IMR-90 (cell line): Measurements from ENCODE around the gene EPHA5. TPM values are rescaled to one million over a fixed set of nuclear protein-coding genes. Genes with fewer than 3 reads are reported as not detected.

ENCODE experiments used
- ATAC-seq: fragments of 200-7000 bp; cut with Tn5 transposase; 2 replicates; pipeline ENCODE4 v1.9.1; 2020; ENCODE audit warnings: low read depth, mild to moderate bottlenecking, moderate library complexity
- BruUV-seq: library from RNA; stranded (reverse); fragments of 400-500 nt; replicated peaks from 2 replicates; lab custom pipeline; 2021; lab: Mats Ljungman, UMichigan
- CTCF ChIA-PET: fragments of 300-600 bp; formaldehyde crosslinking; extraction: SDS; loops from one replicate; lab custom pipeline; 2021; ENCODE audit warnings: antibody characterized with exemption; lab: Yijun Ruan, JAX
- POLR2A ChIA-PET: fragments of 300-600 bp; sonication (Branson Sonifier 250); formaldehyde crosslinking; loops from one replicate; lab custom pipeline; 2022; ENCODE audit warnings: antibody characterized with exemption; ENCODE audit not compliant: unreplicated experiment; lab: Charles Lee
- DNase-seq: peaks from one replicate; pipeline ENCODE4 v3.0.0; 2013
- H2AFZ ChIP-seq: replicated peaks from 2 replicates; pipeline ENCODE3; 2013; ENCODE audit warnings: low read length, mild to moderate bottlenecking; ENCODE audit not compliant: poor library complexity
- H2AK5ac ChIP-seq: 2 replicates; pipeline ENCODE4 v1.6.1; 2013; ENCODE audit warnings: low read depth, low read length, inconsistent platforms
- H2AK9ac ChIP-seq: replicated peaks from 2 replicates; pipeline ENCODE3; 2013; ENCODE audit warnings: mild to moderate bottlenecking, low read depth, low read length, moderate library complexity; ENCODE audit not compliant: poor library complexity
- H2BK120ac ChIP-seq: 2 replicates; pipeline ENCODE4 v1.6.1; 2013; ENCODE audit warnings: low read depth, low read length, inconsistent platforms
- H2BK15ac ChIP-seq: 3 replicates; pipeline ENCODE4 v1.6.1; 2013; ENCODE audit warnings: low read depth, low read length, inconsistent platforms
- H2BK20ac ChIP-seq: 2 replicates; pipeline ENCODE4 v1.6.1; 2013; ENCODE audit warnings: low read depth, mild to moderate bottlenecking, inconsistent platforms, low read length, moderate library complexity
- H2BK5ac ChIP-seq: 2 replicates; pipeline ENCODE4 v1.6.1; 2013; ENCODE audit warnings: mild to moderate bottlenecking, low read depth, low read length, inconsistent platforms; ENCODE audit not compliant: poor library complexity, severe bottlenecking
- H3K14ac ChIP-seq: replicated peaks from 2 replicates; pipeline ENCODE4 v1.6.1; 2013; ENCODE audit warnings: low read depth, low read length, inconsistent platforms
- H3K18ac ChIP-seq: 2 replicates; pipeline ENCODE4 v1.6.1; 2013; ENCODE audit warnings: low read depth, low read length, control low read depth
- H3K23ac ChIP-seq: 2 replicates; pipeline ENCODE4 v1.6.1; 2013; ENCODE audit warnings: low read depth, low read length, inconsistent platforms
- H3K27ac ChIP-seq: 2 replicates; pipeline ENCODE4 v1.5.1; 2013; ENCODE audit warnings: mild to moderate bottlenecking, control low read depth, low read length; ENCODE audit not compliant: insufficient read depth
- H3K27me3 ChIP-seq: 2 replicates; pipeline ENCODE4 v1.6.1; 2013; ENCODE audit warnings: low read length; ENCODE audit not compliant: control insufficient read depth, insufficient read depth
- H3K36me3 ChIP-seq: 2 replicates; pipeline ENCODE4 v1.6.1; 2013; ENCODE audit warnings: low read length, mixed read lengths; ENCODE audit not compliant: control insufficient read depth, insufficient read depth
- H3K4ac ChIP-seq: 2 replicates; pipeline ENCODE4 v1.6.1; 2013; ENCODE audit warnings: low read depth, low read length, inconsistent platforms
- H3K4me1 ChIP-seq: 2 replicates; pipeline ENCODE4 v1.6.1; 2013; ENCODE audit warnings: low read length, mixed read lengths; ENCODE audit not compliant: control insufficient read depth, insufficient read depth
- H3K4me2 ChIP-seq: 2 replicates; pipeline ENCODE4 v1.6.1; 2013; ENCODE audit warnings: low read depth, mild to moderate bottlenecking, control low read depth, low read length, moderate library complexity
- H3K4me3 ChIP-seq: 2 replicates; pipeline ENCODE4 v1.5.1; 2013; ENCODE audit warnings: low read depth, mild to moderate bottlenecking, control low read depth, low read length, moderate library complexity; ENCODE audit not compliant: insufficient read depth
- H3K56ac ChIP-seq: 2 replicates; pipeline ENCODE4 v1.6.1; 2013; ENCODE audit warnings: low read length, inconsistent platforms; ENCODE audit not compliant: insufficient read depth; ENCODE audit errors: extremely low read depth
- H3K79me1 ChIP-seq, 2 experiments: 2 replicates each; pipeline ENCODE4 v1.6.1; 2013; ENCODE audit warnings: low read length in 2 of 2, inconsistent platforms in 1 of 2, low read depth in 1 of 2
- H3K9ac ChIP-seq: 2 replicates; pipeline ENCODE4 v1.6.1; 2013; ENCODE audit warnings: low read depth, low read length, control low read depth
- H3K9me1 ChIP-seq: 2 replicates; pipeline ENCODE4 v1.6.1; 2013; ENCODE audit warnings: low read length, inconsistent platforms; ENCODE audit not compliant: insufficient read depth
- H3K9me3 ChIP-seq: 2 replicates; pipeline ENCODE4 v1.6.1; 2013; ENCODE audit warnings: low read length; ENCODE audit not compliant: control insufficient read depth, insufficient read depth
- H4K20me1 ChIP-seq: 2 replicates; pipeline ENCODE4 v1.6.1; 2013; ENCODE audit warnings: low read length, inconsistent platforms; ENCODE audit not compliant: insufficient read depth
- H4K5ac ChIP-seq: 2 replicates; pipeline ENCODE4 v1.6.1; 2013; ENCODE audit warnings: mild to moderate bottlenecking, low read depth, low read length, control low read depth
- H4K8ac ChIP-seq, 2 experiments: 2 replicates each; pipeline ENCODE4 v1.6.1; 2013; ENCODE audit warnings: low read depth in 2 of 2, low read length in 2 of 2, control low read depth in 1 of 2, inconsistent platforms in 1 of 2
- H4K91ac ChIP-seq: 2 replicates; pipeline ENCODE4 v1.6.1; 2013; ENCODE audit warnings: low read depth, low read length, inconsistent platforms; ENCODE audit not compliant: insufficient read depth
- BHLHE40 ChIP-seq: fragments of 150-350 bp; IDR thresholded peaks from 2 replicates; pipeline ENCODE4 v1.6.1; 2016; ENCODE audit warnings: mild to moderate bottlenecking, low read depth, low read length
- CEBPB ChIP-seq: IDR thresholded peaks from 2 replicates; pipeline ENCODE4 v1.6.1; 2012; ENCODE audit warnings: low read depth, low read length, improper control_type of control experiment
- CHD1 ChIP-seq: IDR thresholded peaks from 2 replicates; pipeline ENCODE4 v1.6.1; 2012; ENCODE audit warnings: low read depth, low read length, improper control_type of control experiment
- CTCF ChIP-seq: conservative IDR thresholded peaks from 2 replicates; pipeline ENCODE4 v1.5.1; 2012; ENCODE audit warnings: mild to moderate bottlenecking, low read depth, low read length, improper control_type of control experiment
- FOS ChIP-seq: fragments of 150-350 bp; IDR thresholded peaks from 2 replicates; pipeline ENCODE4 v1.6.1; 2016; ENCODE audit warnings: low read depth, low read length
- MAFK ChIP-seq: IDR thresholded peaks from 2 replicates; pipeline ENCODE4 v1.6.1; 2012; ENCODE audit warnings: low read depth, low read length, improper control_type of control experiment
- MAZ ChIP-seq: IDR thresholded peaks from 2 replicates; pipeline ENCODE4 v1.6.1; 2012; ENCODE audit warnings: low read depth, mild to moderate bottlenecking, low read length, improper control_type of control experiment, moderate library complexity, borderline replicate concordance
- MXI1 ChIP-seq: IDR thresholded peaks from 2 replicates; pipeline ENCODE4 v1.6.1; 2012; ENCODE audit warnings: low read depth, mild to moderate bottlenecking, low read length, moderate library complexity, borderline replicate concordance
- NFE2L2 ChIP-seq: fragments of 150-350 bp; IDR thresholded peaks from 2 replicates; pipeline ENCODE4 v1.6.1; 2016; ENCODE audit warnings: low read depth, mild to moderate bottlenecking, low read length
- POLR2A ChIP-seq: IDR thresholded peaks from 2 replicates; pipeline ENCODE4 v1.6.1; 2012; ENCODE audit warnings: mild to moderate bottlenecking, low read depth, low read length
- RAD21 ChIP-seq: IDR thresholded peaks from 2 replicates; pipeline ENCODE4 v1.6.1; 2012; ENCODE audit warnings: low read length, improper control_type of control experiment
- RCOR1 ChIP-seq: IDR thresholded peaks from 2 replicates; pipeline ENCODE4 v1.6.1; 2012; ENCODE audit warnings: mild to moderate bottlenecking, low read length, improper control_type of control experiment; ENCODE audit not compliant: insufficient replicate concordance
- RFX5 ChIP-seq: IDR thresholded peaks from 2 replicates; pipeline ENCODE4 v1.8.0; 2012; ENCODE audit warnings: low read depth, mild to moderate bottlenecking, low read length, moderate library complexity
- SMC3 ChIP-seq: fragments of 150-350 bp; IDR thresholded peaks from 2 replicates; pipeline ENCODE4 v1.6.1; 2016; ENCODE audit warnings: low read depth, mild to moderate bottlenecking, antibody characterized with exemption, low read length, moderate library complexity
- USF2 ChIP-seq: fragments of 150-350 bp; IDR thresholded peaks from 2 replicates; pipeline ENCODE4 v1.6.1; 2017; ENCODE audit warnings: mild to moderate bottlenecking, antibody characterized with exemption, low read length, low read depth
- WGBS, 2 experiments: methylation state at CpG; one replicate each; pipeline versions ENCODE4 v1.1.5 to v1.1.7; 2013; ENCODE audit warnings: missing lambda C conversion rate in 2 of 2; ENCODE audit not compliant: insufficient read length in 1 of 2; ENCODE audit errors: extremely low coverage in 2 of 2; 5-methylcytosine and 5-hydroxymethylcytosine counted together
- dilution Hi-C: fragments of 300-500 bp; cut with HindIII; formaldehyde crosslinking; loops from one replicate; pipeline ENCODE4 v1.14.3; 2018; ENCODE audit warnings: low sequenced_read_pairs; ENCODE audit not compliant: unreplicated experiment
- in situ Hi-C: fragments of 300-500 bp; cut with MboI; formaldehyde crosslinking; loops from 3 replicates; pipeline ENCODE4 v1.14.3; 2019; ENCODE audit warnings: low sequenced_read_pairs, inconsistent platforms, mixed read lengths
- intact Hi-C: fragments of 100-400 bp; cut with micrococcal nuclease; formaldehyde crosslinking; loops from 2 replicates; pipeline ENCODE4 v1.10.0; 2022
- polyA plus RNA-seq, 3 experiments: library from polyadenylated mRNA; depleted of rRNA; stranded (reverse); fragments of >200 nt; gene quantifications; 2 replicates each; pipeline ENCODE4 v1.2.3, GENCODE V29; 2012; ENCODE audit warnings: low replicate concordance in 1 of 3
- total RNA-seq: library from RNA; depleted of rRNA; stranded (reverse); fragments of >200 nt; gene quantifications from 2 replicates; pipeline ENCODE4 v1.2.3, GENCODE V29; 2012
- TF ChIP-seq, protein P1 (sequence below): fragments of 150-350 bp; IDR thresholded peaks from 2 replicates; pipeline ENCODE4 v1.6.1; 2016; ENCODE audit warnings: low read depth, mild to moderate bottlenecking, low read length, moderate library complexity, borderline replicate concordance

Gene EPHA5
- total and polyA plus RNA-seq, 2 of the 4 experiments (the other 2 are of a cell fraction) = 0.07 to 0.18 TPM

GRCh38 chr4:65597697-65598096 lies 72.6 kb downstream of the EPHA5 start:
- Histone ChIP-seq H3K4ac (no peak overlapping the region), H3K23ac (no peak overlapping the region), H2BK15ac (no peak overlapping the region), H3K9ac (no peak overlapping the region), H4K8ac (no peak overlapping the region), H2AK9ac (no peak overlapping the region), H2AFZ (no peak overlapping the region), H3K56ac (no peak overlapping the region), H2BK120ac (no peak overlapping the region), H3K79me1 (no peaks in the 10 kb centered on the region), H4K5ac (no peak overlapping the region), H2AK5ac (no peak overlapping the region), H3K4me1 (no peaks in the 10 kb centered on the region), H3K9me1 (no peaks in the 10 kb centered on the region), H2BK5ac (no peak overlapping the region), H3K4me3 (no peak overlapping the region), H4K91ac (no peak overlapping the region), H3K27me3 (no peaks in the 10 kb centered on the region), H3K36me3 (no peaks in the 10 kb centered on the region), H3K27ac (no peak overlapping the region), H3K4me2 (no peak overlapping the region), H2BK20ac (no peak overlapping the region), H4K20me1 (no peaks in the 10 kb centered on the region), H3K9me3 (peaks cover 2% of the 10 kb centered on the region; the same call in 1 of the 2 replicates), H3K14ac (no peak overlapping the region), H3K18ac (no peak overlapping the region)
- no CpG with 5 or more reads among the region's 1 CpG for WGBS, 2 experiments
- DNase-seq (no peak), ATAC-seq (no peak)
- CTCF ChIA-PET = no interaction called here
- dilution Hi-C loops = no loop called here
- intact Hi-C loops = no loop called here
- in situ Hi-C loops = no loop called here
- TF ChIP-seq USF2 (no peak), POLR2A (no peak), NFE2L2 (no peak), RCOR1 (no peak), CTCF (no peak), BHLHE40 (no peak), FOS (no peak), MAZ (no peak), CHD1 (no peak), MXI1 (no peak), CEBPB (no peak), RFX5 (no peak), MAFK (no peak), RAD21 (no peak), SMC3 (no peak)
- TF ChIP-seq, protein P1, sequence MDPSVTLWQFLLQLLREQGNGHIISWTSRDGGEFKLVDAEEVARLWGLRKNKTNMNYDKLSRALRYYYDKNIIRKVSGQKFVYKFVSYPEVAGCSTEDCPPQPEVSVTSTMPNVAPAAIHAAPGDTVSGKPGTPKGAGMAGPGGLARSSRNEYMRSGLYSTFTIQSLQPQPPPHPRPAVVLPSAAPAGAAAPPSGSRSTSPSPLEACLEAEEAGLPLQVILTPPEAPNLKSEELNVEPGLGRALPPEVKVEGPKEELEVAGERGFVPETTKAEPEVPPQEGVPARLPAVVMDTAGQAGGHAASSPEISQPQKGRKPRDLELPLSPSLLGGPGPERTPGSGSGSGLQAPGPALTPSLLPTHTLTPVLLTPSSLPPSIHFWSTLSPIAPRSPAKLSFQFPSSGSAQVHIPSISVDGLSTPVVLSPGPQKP = no peak
- POLR2A ChIA-PET = no interaction called here
- no TSS peak for BruUV-seq
